Immature natural killer cell (primary cell): ENCODE results near the gene KIAA1671. TPM values are rescaled to one million over a fixed set of nuclear protein-coding genes. Genes with fewer than 3 reads are reported as not detected.

Experiments used
- DNase-seq, 3 donors: peaks; one replicate each; pipeline ENCODE4 v3.0.0; 2022; ENCODE audit warnings: mixed read lengths in 1 of 3
- H3K27ac Mint-ChIP-seq, 6 donors: one replicate each; pipeline ENCODE4 v1.8.0; 2020; ENCODE audit warnings: mixed read lengths in 6 of 6, mild to moderate bottlenecking in 5 of 6, inconsistent platforms in 4 of 6, moderate library complexity in 3 of 6
- H3K27me3 Mint-ChIP-seq, 3 donors: one replicate each; pipeline ENCODE4 v1.8.0; 2020 to 2021; ENCODE audit warnings: low read depth in 3 of 3, mild to moderate bottlenecking in 3 of 3, mixed read lengths in 3 of 3, moderate library complexity in 3 of 3, inconsistent platforms in 1 of 3
- H3K36me3 Mint-ChIP-seq, 3 donors: one replicate each; pipeline ENCODE4 v1.8.0; 2020; ENCODE audit warnings: mixed read lengths in 3 of 3, inconsistent platforms in 2 of 3, mild to moderate bottlenecking in 2 of 3
- H3K4me1 Mint-ChIP-seq, 2 donors: one replicate each; pipeline ENCODE4 v1.8.0; 2020; ENCODE audit warnings: inconsistent platforms in 2 of 2, mild to moderate bottlenecking in 2 of 2, mixed read lengths in 2 of 2, moderate library complexity in 1 of 2
- H3K4me3 Mint-ChIP-seq, 5 donors: one replicate each; pipeline ENCODE4 v1.8.0; 2020; ENCODE audit warnings: mild to moderate bottlenecking in 5 of 5, mixed read lengths in 5 of 5, inconsistent platforms in 3 of 5, moderate library complexity in 3 of 5
- H3K9me3 Mint-ChIP-seq, 6 donors: one replicate each; pipeline ENCODE4 v1.8.0; 2020; ENCODE audit warnings: mild to moderate bottlenecking in 6 of 6, mixed read lengths in 6 of 6, inconsistent platforms in 4 of 6, moderate library complexity in 3 of 6
- polyA plus RNA-seq, 3 donors: library from polyadenylated mRNA; unstranded; fragments of 300-500 nt; fragmentation: Illumina TruSeq; gene quantifications; one replicate each; pipeline ENCODE4 v1.2.3, GENCODE V29; 2021

The KIAA1671 gene
- polyA plus RNA-seq, 3 donors from 2014 or later, result 0.43 to 3.0 (median 2.5) TPM

DNA sequence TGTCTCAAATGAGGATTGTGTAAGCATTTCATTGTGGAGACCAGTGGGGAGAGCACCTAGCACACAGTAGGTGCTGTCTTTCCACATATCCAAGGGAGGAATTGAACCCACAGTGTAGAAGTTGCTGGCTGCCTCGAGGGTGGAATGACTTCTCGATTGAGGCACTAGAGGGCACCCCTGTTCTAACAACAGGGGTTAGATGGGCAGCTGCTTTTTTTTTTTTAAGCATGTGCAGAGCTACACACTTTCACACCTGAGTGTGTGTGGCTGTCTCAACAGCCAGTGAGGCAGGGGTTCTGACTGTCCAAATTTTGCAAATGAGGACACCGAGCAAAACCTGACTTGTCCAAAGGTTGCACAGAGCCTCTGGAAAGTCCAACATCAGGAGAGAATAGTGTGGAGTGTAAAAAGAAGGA, 128.9 kb downstream of the KIAA1671 start:
- Mint-ChIP-seq H3K27ac (peak overlapping the region in 3 of 6 donors; percentile 21 to 61 (median 59)), H3K4me1 (peaks cover 74 to 75% of the 10 kb centered on the region in 2 donors), H3K9me3 (no peaks in the 10 kb centered on the region), H3K36me3 (no peaks in the 10 kb centered on the region), H3K27me3 (peaks cover 0 to 7% (median 1%) of the 10 kb centered on the region in 3 donors), H3K4me3 (peak overlapping the region in 4 of 5 donors; percentile 23 to 51 (median 48))
- peak; percentile 49 to 62 (median 55) for DNase-seq

GRCh38 chr22:25082096-25082495, 129.6 kb downstream of the KIAA1671 start:
- Mint-ChIP-seq H3K4me1 (peaks cover 74 to 75% of the 10 kb centered on the region in 2 donors), H3K27me3 (peaks cover 0 to 7% (median 1%) of the 10 kb centered on the region in 3 donors), H3K36me3 (no peaks in the 10 kb centered on the region), H3K27ac (peak overlapping the region in 4 of 6 donors; percentile 9 to 37 (median 25)), H3K4me3 (peak overlapping the region in 1 of 5 donors; percentile 38), H3K9me3 (no peaks in the 10 kb centered on the region)
- no peak for DNase-seq

- Mint-ChIP-seq H3K4me1 (peaks cover 70 to 72% of the 10 kb centered on the region in 2 donors), H3K9me3 (no peaks in the 10 kb centered on the region), H3K27ac (peak overlapping the region in 4 of 6 donors; percentile 17 to 62 (median 58)), H3K36me3 (no peaks in the 10 kb centered on the region), H3K4me3 (no peak overlapping the region), H3K27me3 (peaks cover 0 to 7% (median 4%) of the 10 kb centered on the region in 3 donors)
- no peak for DNase-seq
These were observed 130.7 kb downstream of the KIAA1671 start for GRCh38 chr22:25083056-25083806.

DNA sequence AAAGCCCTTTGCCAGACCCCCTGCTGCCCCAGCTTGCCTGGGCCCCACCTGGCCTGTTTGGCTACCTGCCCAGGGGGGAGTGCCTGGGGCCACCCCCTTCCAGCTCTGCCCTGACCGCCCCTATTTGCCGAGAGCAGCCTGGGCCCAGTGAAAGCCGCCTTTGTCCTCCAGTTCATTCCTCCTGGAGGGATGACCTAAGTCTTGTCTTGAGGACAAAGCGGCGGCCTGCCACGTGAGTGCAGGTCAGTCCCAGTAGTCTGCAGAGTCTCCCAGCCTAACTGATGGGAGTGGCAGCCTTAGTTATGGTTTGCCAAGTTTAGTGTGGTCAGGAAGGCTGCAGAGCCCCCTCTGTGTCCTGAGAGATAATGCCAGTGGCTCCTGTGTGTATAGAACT, 131.3 kb downstream of the KIAA1671 start:
- H3K4me1 Mint-ChIP-seq, result peaks cover 66 to 68% of the 10 kb centered on the region in 2 donors
- H3K36me3 Mint-ChIP-seq, result no peaks in the 10 kb centered on the region
- peaks cover 0 to 7% (median 4%) of the 10 kb centered on the region in 3 donors for H3K27me3 Mint-ChIP-seq
- H3K27ac Mint-ChIP-seq, result no peak overlapping the region
- DNase-seq, result no peak
- H3K9me3 Mint-ChIP-seq, result no peaks in the 10 kb centered on the region
- no peak overlapping the region for H3K4me3 Mint-ChIP-seq

DNA sequence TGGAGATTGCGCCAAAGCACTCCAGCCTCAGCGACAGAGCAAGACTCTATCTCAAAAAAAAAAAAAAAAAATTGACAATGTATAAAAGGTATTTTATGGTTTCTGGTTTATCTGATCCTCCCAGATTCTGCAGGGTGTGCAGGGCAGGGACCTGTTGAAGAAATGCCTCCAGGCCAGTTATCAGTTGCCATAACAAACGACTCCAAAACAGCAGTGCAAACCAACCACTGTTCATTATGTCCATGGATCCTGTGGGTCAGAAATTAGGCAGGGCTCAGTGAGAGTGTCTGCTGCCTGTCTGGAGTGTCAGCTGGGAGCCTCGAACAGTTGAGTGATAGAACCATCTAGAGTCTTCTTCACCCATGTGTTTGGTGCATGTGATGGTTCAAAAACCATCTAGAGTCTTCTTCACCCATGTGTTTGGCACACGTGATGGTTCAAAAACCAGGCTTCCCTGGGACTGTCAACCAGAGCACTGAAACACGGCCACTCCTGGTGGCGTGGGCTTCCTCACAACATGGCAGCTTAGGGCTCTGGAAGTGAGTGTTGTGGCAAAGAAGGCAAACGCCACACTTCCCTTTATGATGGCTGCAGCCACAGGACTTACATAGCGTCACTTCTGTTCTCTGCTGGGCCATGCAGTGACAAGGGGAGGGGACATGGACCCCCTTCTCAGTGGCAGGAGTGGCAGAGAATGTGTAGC, 132.0 kb downstream of the KIAA1671 start:
- Mint-ChIP-seq H3K27ac (no peak overlapping the region), H3K4me1 (peaks cover 58 to 62% of the 10 kb centered on the region in 2 donors), H3K4me3 (no peak overlapping the region), H3K36me3 (no peaks in the 10 kb centered on the region), H3K27me3 (peaks cover 0 to 7% (median 3%) of the 10 kb centered on the region in 3 donors), H3K9me3 (no peaks in the 10 kb centered on the region)
- DNase-seq, result no peak

DNA sequence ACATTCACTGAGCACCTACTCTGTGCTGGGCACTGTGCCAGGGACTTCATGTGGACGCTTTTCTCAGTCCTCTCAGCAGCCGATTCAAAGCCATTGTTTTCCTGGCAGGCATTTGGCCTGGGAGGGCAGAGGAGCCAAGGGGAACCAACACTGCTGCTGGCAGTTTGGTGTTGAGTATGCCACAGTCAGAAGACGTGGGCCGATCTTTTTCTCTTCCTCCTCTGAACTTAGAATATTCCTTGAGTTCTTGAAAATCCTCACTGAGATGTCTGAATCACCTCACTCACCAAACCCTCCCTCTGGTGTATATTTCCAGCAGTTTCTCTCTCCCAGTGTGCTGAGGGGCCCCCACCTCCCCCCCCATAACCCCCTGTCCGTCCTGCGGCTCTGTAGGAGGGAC, 132.6 kb downstream of the KIAA1671 start:
- no peak overlapping the region for H3K27ac Mint-ChIP-seq
- H3K4me1 Mint-ChIP-seq, result peaks cover 53 to 58% of the 10 kb centered on the region in 2 donors
- H3K36me3 Mint-ChIP-seq, result no peaks in the 10 kb centered on the region
- peaks cover 2 to 7% (median 3%) of the 10 kb centered on the region in 3 donors for H3K27me3 Mint-ChIP-seq
- H3K4me3 Mint-ChIP-seq, result peak overlapping the region in 1 of 5 donors; percentile 46
- no peak for DNase-seq
- H3K9me3 Mint-ChIP-seq, result no peaks in the 10 kb centered on the region

DNA sequence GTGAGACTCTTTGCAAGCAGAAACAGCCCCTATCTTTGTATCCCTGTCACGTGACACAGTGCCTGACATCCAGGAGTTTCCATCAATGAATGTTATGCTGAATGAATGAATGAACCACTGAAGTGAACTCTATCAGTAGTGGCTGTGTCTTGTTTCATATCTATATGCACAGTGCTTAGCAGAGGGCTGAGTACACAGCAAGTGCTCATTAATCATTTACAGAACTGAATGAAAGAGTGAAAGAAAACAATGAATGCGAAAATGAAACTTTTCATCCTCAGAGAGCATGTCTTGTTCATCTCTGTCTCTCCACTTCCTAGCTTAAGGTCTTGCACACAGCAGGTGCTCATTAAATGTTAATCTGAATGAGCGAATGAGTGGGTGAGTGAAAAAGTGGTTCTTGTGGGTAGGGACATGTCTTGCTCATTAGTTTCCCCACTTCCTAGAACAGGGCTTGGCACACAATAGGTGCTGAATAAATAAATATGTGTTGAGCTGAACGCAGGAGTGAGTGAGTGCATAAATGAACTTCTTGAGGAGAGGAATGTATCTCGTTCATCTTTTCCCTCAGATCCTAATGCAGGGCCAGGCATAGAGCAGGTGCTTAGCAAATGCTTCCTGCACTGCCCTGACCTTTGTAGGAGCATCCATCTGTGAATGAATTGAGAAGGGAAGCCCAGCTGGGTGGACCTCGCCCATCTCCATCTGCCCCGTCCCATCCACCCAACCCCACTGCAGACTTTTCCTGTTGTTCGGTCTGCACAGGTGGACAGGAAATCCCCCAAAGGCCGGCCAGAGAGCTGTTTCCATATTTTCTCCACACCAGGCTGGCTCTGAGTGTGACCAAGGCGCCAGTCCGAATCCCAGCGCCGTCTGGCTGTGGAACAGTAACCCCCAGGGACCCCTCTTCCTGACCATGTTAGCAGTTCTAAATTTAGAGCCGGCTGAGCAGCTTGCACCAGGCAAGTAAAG, 133.7 kb downstream of the KIAA1671 start:
- Mint-ChIP-seq H3K9me3 (no peaks in the 10 kb centered on the region), H3K4me3 (peak overlapping the region; percentile 13 to 68 (median 53))

DNA sequence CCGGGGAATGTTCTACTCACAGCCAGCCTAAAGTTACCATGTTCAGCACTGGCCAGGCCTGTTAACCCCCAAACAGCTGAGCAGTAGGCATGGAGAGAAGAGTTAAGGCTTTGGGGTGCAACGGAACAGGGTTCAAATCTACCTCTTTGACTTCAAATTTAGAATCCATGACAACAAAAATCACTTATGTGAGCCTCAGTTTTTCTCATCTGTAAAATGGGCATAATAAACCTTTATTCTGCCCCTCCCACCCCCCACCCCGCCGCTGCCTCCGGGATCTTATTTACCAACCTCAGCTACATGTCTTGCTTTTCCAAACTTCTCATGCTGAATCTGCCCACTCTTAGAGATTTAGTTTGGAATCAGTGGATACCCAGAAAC, 134.4 kb downstream of the KIAA1671 start:
- no peak for DNase-seq
- H3K27ac Mint-ChIP-seq, result peak overlapping the region in 1 of 6 donors; percentile 61
- H3K9me3 Mint-ChIP-seq, result no peaks in the 10 kb centered on the region
- no peaks in the 10 kb centered on the region for H3K36me3 Mint-ChIP-seq
- peaks cover 44 to 46% of the 10 kb centered on the region in 2 donors for H3K4me1 Mint-ChIP-seq
- H3K4me3 Mint-ChIP-seq, result peak overlapping the region in 1 of 5 donors; percentile 47
- peaks cover 2 to 4% (median 3%) of the 10 kb centered on the region in 3 donors for H3K27me3 Mint-ChIP-seq

More for the DNA sequence above, 133.7 kb downstream of the KIAA1671 start:
- no peak for DNase-seq
- Mint-ChIP-seq H3K4me1 (peaks cover 51 to 53% of the 10 kb centered on the region in 2 donors), H3K36me3 (no peaks in the 10 kb centered on the region), H3K27me3 (peaks cover 2 to 7% (median 3%) of the 10 kb centered on the region in 3 donors), H3K27ac (peak overlapping the region; percentile 2 to 65 (median 52))

GRCh38 chr22:25090225-25090890, 137.8 kb downstream of the KIAA1671 start:
- H3K27me3 Mint-ChIP-seq, result peaks cover 8 to 13% (median 8%) of the 10 kb centered on the region in 3 donors
- no peaks in the 10 kb centered on the region for H3K36me3 Mint-ChIP-seq
- peaks cover 25 to 26% of the 10 kb centered on the region in 2 donors for H3K4me1 Mint-ChIP-seq
- no peak overlapping the region for H3K4me3 Mint-ChIP-seq
- H3K9me3 Mint-ChIP-seq, result no peaks in the 10 kb centered on the region
- peak overlapping the region in 1 of 6 donors; percentile 23 for H3K27ac Mint-ChIP-seq
- no peak for DNase-seq

GRCh38 chr22:25091458-25091857, 138.9 kb downstream of the KIAA1671 start:
- Mint-ChIP-seq H3K9me3 (no peaks in the 10 kb centered on the region), H3K4me1 (peaks cover 14 to 16% of the 10 kb centered on the region in 2 donors), H3K27me3 (peaks cover 8 to 11% (median 9%) of the 10 kb centered on the region in 3 donors), H3K4me3 (no peak overlapping the region), H3K36me3 (no peaks in the 10 kb centered on the region), H3K27ac (peak overlapping the region in 1 of 6 donors; percentile 30)
- DNase-seq, result no peak

GRCh38 chr22:25092119-25092518, 139.6 kb downstream of the KIAA1671 start:
- Mint-ChIP-seq H3K4me1 (peaks cover 8 to 9% of the 10 kb centered on the region in 2 donors), H3K27ac (peak overlapping the region in 2 of 6 donors; percentile 52 to 60), H3K9me3 (no peaks in the 10 kb centered on the region), H3K36me3 (no peaks in the 10 kb centered on the region), H3K27me3 (peaks cover 8 to 11% (median 9%) of the 10 kb centered on the region in 3 donors), H3K4me3 (no peak overlapping the region)
- no peak for DNase-seq

- Mint-ChIP-seq H3K9me3 (no peaks in the 10 kb centered on the region), H3K36me3 (no peaks in the 10 kb centered on the region), H3K4me1 (peaks cover 0 to 3% of the 10 kb centered on the region in 2 donors), H3K27me3 (peaks cover 6 to 11% (median 8%) of the 10 kb centered on the region in 3 donors), H3K27ac (no peak overlapping the region), H3K4me3 (no peak overlapping the region)
- no peak for DNase-seq
These were observed 142.1 kb downstream of the KIAA1671 start for GRCh38 chr22:25094579-25094978.

DNA sequence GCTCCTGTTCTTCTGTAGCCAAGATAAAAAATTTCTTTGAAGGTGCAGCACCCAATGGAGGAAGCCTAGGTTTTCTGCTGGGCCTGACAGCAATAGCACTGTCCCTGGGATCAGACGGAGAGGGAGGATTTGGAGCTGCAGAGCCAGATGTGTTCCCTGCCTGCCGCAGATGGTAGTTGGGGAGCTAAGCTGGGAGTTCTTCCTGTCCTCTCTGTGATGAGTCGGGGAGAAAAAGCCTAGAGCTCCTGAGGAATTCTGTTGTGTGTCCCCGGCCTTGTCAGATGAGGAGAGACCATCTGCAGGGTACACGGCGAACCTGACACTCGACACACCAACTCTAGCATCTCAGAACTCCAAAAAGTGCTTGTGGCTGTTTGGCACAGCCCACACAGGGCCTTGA, 143.4 kb downstream of the KIAA1671 start:
- Mint-ChIP-seq H3K4me3 (no peak overlapping the region), H3K27ac (no peak overlapping the region), H3K27me3 (peaks cover 6 to 11% (median 6%) of the 10 kb centered on the region in 3 donors)

More for the DNA sequence above, 143.4 kb downstream of the KIAA1671 start:
- Mint-ChIP-seq H3K4me1 (peaks cover 0 to 3% of the 10 kb centered on the region in 2 donors), H3K9me3 (no peaks in the 10 kb centered on the region), H3K36me3 (no peaks in the 10 kb centered on the region)
- DNase-seq, result no peak
